H1 (cell line): ENCODE measurements around the gene RSF1. TPM values are rescaled to one million over a fixed set of nuclear protein-coding genes. Genes with fewer than 3 reads are reported as not detected.
A peak's percentile ranks its signal among the peaks of the same experiment; 100 is the strongest.

ENCODE experiments used
- ASH2L ChIP-seq: fragments of 200-600, 300-600 bp; sonication (generic); IDR thresholded peaks from one replicate; pipeline ENCODE4 v1.7.1; 2017; ENCODE audit warnings: low read length
- BACH1 ChIP-seq: IDR thresholded peaks from 2 replicates; pipeline ENCODE4 v1.6.1; 2012; ENCODE audit warnings: low read length, improper control_type of control experiment
- BCL11A ChIP-seq, 2 experiments: IDR thresholded peaks; one replicate each; pipeline ENCODE4 v1.6.1; 2011; ENCODE audit warnings: low read depth in 2 of 2, low read length in 2 of 2, mild to moderate bottlenecking in 2 of 2
- CREB1 ChIP-seq: IDR thresholded peaks from 2 replicates; pipeline ENCODE4 v1.6.1; 2012; ENCODE audit warnings: inconsistent platforms
- CTBP2 ChIP-seq: IDR thresholded peaks from 2 replicates; pipeline ENCODE4 v1.7.0; 2011; ENCODE audit warnings: borderline replicate concordance, mild to moderate bottlenecking, moderate library complexity, mixed read lengths, low read length; ENCODE audit not compliant: insufficient read depth, insufficient read length
- EGR1 ChIP-seq: IDR thresholded peaks from 2 replicates; pipeline ENCODE4 v1.6.1; 2011; ENCODE audit warnings: low read depth, low read length, borderline replicate concordance
- EP300 ChIP-seq, 2 experiments: IDR thresholded peaks; 1 replicate in 1 of 2; 2 replicates in 1 of 2; pipeline ENCODE4 v1.6.1; 2011 to 2012; ENCODE audit warnings: low read depth in 2 of 2, low read length in 2 of 2, mild to moderate bottlenecking in 2 of 2, borderline replicate concordance in 1 of 2, inconsistent platforms in 1 of 2, moderate library complexity in 1 of 2
- EZH2 ChIP-seq: fragments of 200-600 bp; sonication (generic); IDR thresholded peaks from 2 replicates; pipeline ENCODE4 v1.7.1; 2012; ENCODE audit warnings: low read depth, mild to moderate bottlenecking, moderate library complexity, low read length, inconsistent platforms; ENCODE audit not compliant: severe bottlenecking
- GABPA ChIP-seq: IDR thresholded peaks from 2 replicates; pipeline ENCODE4 v1.6.1; 2011; ENCODE audit warnings: mild to moderate bottlenecking, low read length, moderate library complexity, borderline replicate concordance; ENCODE audit not compliant: insufficient read depth
- GTF2F1 ChIP-seq: IDR thresholded peaks from 2 replicates; pipeline ENCODE4 v1.6.1; 2012; ENCODE audit warnings: low read depth, low read length, improper control_type of control experiment, borderline replicate concordance
- HDAC6 ChIP-seq: IDR thresholded peaks from one replicate; pipeline ENCODE4 v1.7.1; 2012; ENCODE audit warnings: low read depth, mild to moderate bottlenecking, inconsistent platforms, low read length, moderate library complexity
- NANOG ChIP-seq: IDR thresholded peaks from 2 replicates; pipeline ENCODE4 v1.6.1; 2011; ENCODE audit warnings: low read length, low read depth, mild to moderate bottlenecking, inconsistent platforms; ENCODE audit not compliant: insufficient read depth, poor library complexity, severe bottlenecking
- PHF8 ChIP-seq: fragments of 200-600 bp; sonication (generic); conservative IDR thresholded peaks from 2 replicates; pipeline ENCODE4 v1.7.1; 2012; ENCODE audit warnings: low read depth, mild to moderate bottlenecking, inconsistent platforms, low read length, moderate library complexity
- RBBP5 ChIP-seq: IDR thresholded peaks from 2 replicates; pipeline ENCODE4 v1.7.1; 2012; ENCODE audit warnings: low read depth, mild to moderate bottlenecking, inconsistent platforms, low read length, moderate library complexity, borderline replicate concordance
- SAP30 ChIP-seq: fragments of 300-600 bp; sonication (generic); IDR thresholded peaks from 2 replicates; pipeline ENCODE4 v1.7.1; 2012; ENCODE audit warnings: low read length, moderate library complexity, mild to moderate bottlenecking, inconsistent platforms; ENCODE audit not compliant: insufficient read depth, insufficient replicate concordance
- SIN3A ChIP-seq, 2 experiments: IDR thresholded peaks in 1 of 2; conservative IDR thresholded peaks in 1 of 2; 2 replicates each; pipeline ENCODE4 v1.6.1; 2011 to 2012; ENCODE audit warnings: low read length in 2 of 2, improper control_type of control experiment in 1 of 2, low read depth in 1 of 2, mild to moderate bottlenecking in 1 of 2
- TBP ChIP-seq: IDR thresholded peaks from 2 replicates; pipeline ENCODE4 v1.6.1; 2011; ENCODE audit warnings: low read depth, low read length, improper control_type of control experiment
- TCF12 ChIP-seq: IDR thresholded peaks from 2 replicates; pipeline ENCODE4 v1.6.1; 2011; ENCODE audit warnings: low read depth, mild to moderate bottlenecking, low read length
- ZNF274 ChIP-seq: IDR thresholded peaks from 2 replicates; pipeline ENCODE4 v1.7.0; 2012; ENCODE audit warnings: low read length, borderline replicate concordance; ENCODE audit errors: extremely low read depth
- polyA plus RNA-seq, 7 experiments: library from polyadenylated mRNA; depleted of rRNA in 3 of 7; stranded (reverse) in 5 of 7; unstranded in 2 of 7; fragments of >200 nt in 5 of 7; fragments of 200-250 nt in 2 of 7; gene quantifications; 1 replicate in 5 of 7; 2 replicates in 1 of 7; 4 replicates in 1 of 7; pipeline versions ENCODE4 v1.2.1 to v1.2.3, GENCODE V29; 2011 to 2013; ENCODE audit warnings: missing spikeins in 2 of 7, mixed read lengths in 2 of 7
- total RNA-seq: library from RNA; stranded (reverse); fragmentation: NEBNext Ultra II Directional; extraction: Animal tissue kit (Norgen Biotek cat#: 25700); gene quantifications from 2 replicates; pipeline ENCODE4 v1.2.1, GENCODE V29; 2021
- TF ChIP-seq, protein P1 (sequence below): IDR thresholded peaks from 2 replicates; pipeline ENCODE4 v1.6.1; 2012; ENCODE audit warnings: inconsistent platforms
- TF ChIP-seq, protein P2 (sequence below), 3 experiments: IDR thresholded peaks; 1 replicate in 2 of 3; 2 replicates in 1 of 3; pipeline versions ENCODE4 v1.5.1 to v1.6.1; 2011; ENCODE audit warnings: low read length in 3 of 3, mild to moderate bottlenecking in 3 of 3, inconsistent platforms in 2 of 3, low read depth in 1 of 3, moderate library complexity in 1 of 3; ENCODE audit not compliant: insufficient read depth in 1 of 3; ENCODE audit errors: control extremely low read depth in 1 of 3

The RSF1 gene
- total and polyA plus RNA-seq, 2 of the 8 experiments (the other 6 are each of a cell fraction or from before 2014, with no cell fraction given), result 17.8 to 87.9 TPM

DNA sequence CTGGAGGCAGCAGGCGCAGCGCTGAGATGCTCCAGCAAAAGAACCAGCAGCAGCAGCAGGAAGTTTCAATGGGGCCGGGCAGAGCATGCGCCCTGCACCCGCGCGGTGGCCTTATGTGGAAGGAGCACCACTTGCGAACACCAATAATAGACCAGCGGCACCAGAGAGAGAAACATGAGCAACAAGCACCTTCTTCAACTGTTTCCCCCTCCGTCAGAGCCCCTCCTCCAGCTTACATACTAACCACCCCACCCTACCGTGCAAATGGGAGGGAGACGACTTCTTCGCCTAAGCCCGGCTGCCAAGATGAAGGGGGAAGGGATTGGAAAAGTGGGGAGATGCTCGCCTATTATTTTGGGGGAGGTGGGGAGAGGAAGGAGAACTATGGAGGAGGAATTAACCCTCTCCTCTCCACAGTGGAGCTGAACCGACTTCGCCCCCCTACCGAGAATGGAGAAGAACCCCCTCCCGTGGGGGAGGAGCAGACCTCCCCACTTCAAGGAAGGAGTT lies 1.1 kb downstream of the RSF1 start (continued):
- TF ChIP-seq PHF8 (no peak; the same call in 1 of the 2 replicates), TCF12 (no peak), BCL11A (IDR thresholded peaks at IDR 0.05; ENCODE audit: low read depth in 2 of 2, low read length in 2 of 2) (no peak), RBBP5 (0 out of 2 replicates have a peak, but pooled peaks have one; percentile 18), CREB1 (no peak), BACH1 (no peak), EP300 (IDR thresholded peaks at IDR 0.05; ENCODE audit: borderline replicate concordance in 1 of 2, low read depth in 2 of 2, low read length in 2 of 2) (no peak), GTF2F1 (no peak), ASH2L (no peak), EGR1 (no peak), TBP (peak; percentile 72), SAP30 (no peak), GABPA (no peak), NANOG (no peak), CTBP2 (peak; percentile 29), HDAC6 (no peak), ZNF274 (no peak), EZH2 (no peak), SIN3A (conservative IDR thresholded peaks at IDR 0.05 in 1 of 2, IDR thresholded peaks at IDR 0.05 in 1 of 2; ENCODE audit: low read depth in 1 of 2, low read length in 2 of 2) (peak in 1 of 2 experiments; percentile 75; a peak in 1 of 4 replicates)
- TF ChIP-seq, protein P1, sequence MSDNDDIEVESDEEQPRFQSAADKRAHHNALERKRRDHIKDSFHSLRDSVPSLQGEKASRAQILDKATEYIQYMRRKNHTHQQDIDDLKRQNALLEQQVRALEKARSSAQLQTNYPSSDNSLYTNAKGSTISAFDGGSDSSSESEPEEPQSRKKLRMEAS, result peak; percentile 70
- TF ChIP-seq, protein P2, sequence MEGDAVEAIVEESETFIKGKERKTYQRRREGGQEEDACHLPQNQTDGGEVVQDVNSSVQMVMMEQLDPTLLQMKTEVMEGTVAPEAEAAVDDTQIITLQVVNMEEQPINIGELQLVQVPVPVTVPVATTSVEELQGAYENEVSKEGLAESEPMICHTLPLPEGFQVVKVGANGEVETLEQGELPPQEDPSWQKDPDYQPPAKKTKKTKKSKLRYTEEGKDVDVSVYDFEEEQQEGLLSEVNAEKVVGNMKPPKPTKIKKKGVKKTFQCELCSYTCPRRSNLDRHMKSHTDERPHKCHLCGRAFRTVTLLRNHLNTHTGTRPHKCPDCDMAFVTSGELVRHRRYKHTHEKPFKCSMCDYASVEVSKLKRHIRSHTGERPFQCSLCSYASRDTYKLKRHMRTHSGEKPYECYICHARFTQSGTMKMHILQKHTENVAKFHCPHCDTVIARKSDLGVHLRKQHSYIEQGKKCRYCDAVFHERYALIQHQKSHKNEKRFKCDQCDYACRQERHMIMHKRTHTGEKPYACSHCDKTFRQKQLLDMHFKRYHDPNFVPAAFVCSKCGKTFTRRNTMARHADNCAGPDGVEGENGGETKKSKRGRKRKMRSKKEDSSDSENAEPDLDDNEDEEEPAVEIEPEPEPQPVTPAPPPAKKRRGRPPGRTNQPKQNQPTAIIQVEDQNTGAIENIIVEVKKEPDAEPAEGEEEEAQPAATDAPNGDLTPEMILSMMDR (IDR thresholded peaks at IDR 0.05; ENCODE audit: control extremely low read depth in 1 of 3, insufficient read depth in 1 of 3, low read depth in 1 of 3, low read length in 3 of 3), result no peak
